Right lobe of liver (tissue), 6 donors: ENCODE results near the gene IL15RA. TPM values are rescaled to one million over a fixed set of nuclear protein-coding genes. Genes with fewer than 3 reads are reported as not detected.

ENCODE experiments used
- ATAC-seq, 4 donors: fragments of 200-7000 bp; cut with Tn5 transposase; one replicate each; pipeline ENCODE4 v1.9.1; 2020; ENCODE audit warnings: mild to moderate bottlenecking in 4 of 4, moderate library complexity in 4 of 4
- DNase-seq, 3 donors: peaks; one replicate each; pipeline ENCODE4 v3.0.0-alpha.2; 2020
- H3K27ac ChIP-seq, 3 donors: fragments of 200-600 bp; one replicate each; pipeline ENCODE4 v1.8.0; 2022
- H3K27me3 ChIP-seq, 2 donors: fragments of 200-600 bp; one replicate each; pipeline ENCODE4 v1.8.0; 2022
- H3K36me3 ChIP-seq, 4 donors: fragments of 200-600 bp; sonication (generic) in 1 of 4; one replicate each; pipeline versions ENCODE4 v1.5.1 to v1.8.0; 2017 to 2022; ENCODE audit warnings: control low read depth in 1 of 4
- H3K4me1 ChIP-seq, 4 donors: fragments of 200-600 bp; sonication (generic) in 1 of 4; one replicate each; pipeline versions ENCODE4 v1.5.1 to v1.8.0; 2017 to 2022; ENCODE audit warnings: control low read depth in 1 of 4
- H3K4me3 ChIP-seq, 3 donors: fragments of 200-600 bp; one replicate each; pipeline ENCODE4 v1.8.0; 2022
- H3K9me3 ChIP-seq, 4 donors: fragments of 200-600 bp; sonication (generic) in 1 of 4; one replicate each; pipeline versions ENCODE4 v1.5.1 to v1.8.0; 2017 to 2022; ENCODE audit warnings: control low read depth in 1 of 4
- POLR2A ChIP-seq: fragments of 450-650 bp; IDR thresholded peaks from one replicate; pipeline ENCODE4 v1.6.1; 2017; ENCODE audit warnings: antibody characterized with exemption, mild to moderate bottlenecking
- WGBS: methylation state at CpG from one replicate; pipeline ENCODE4 v1.1.6; 2018; ENCODE audit warnings: low coverage, low lambda C conversion rate; ENCODE audit not compliant: insufficient coverage; ENCODE audit errors: missing lambda C conversion rate; 5-methylcytosine and 5-hydroxymethylcytosine counted together
- intact Hi-C, 2 donors: fragments of 100-400 bp; cut with DNase I; formaldehyde crosslinking; loops; one replicate each; pipeline versions ENCODE4 v1.11.2 to v1.14.1; 2022
- total RNA-seq, 6 experiments: library from RNA; depleted of rRNA in 2 of 6; stranded (reverse); fragments of >200 nt in 2 of 6; fragmentation: NEBNext Ultra II Directional in 3 of 6; extraction: Animal tissue kit (Norgen Biotek cat#: 25700) in 3 of 6; gene quantifications; one replicate each; pipeline versions ENCODE4 v1.1.0 to v1.2.4, GENCODE V29; 2016 to 2023
- TF ChIP-seq, protein P1 (sequence below), 4 donors: fragments of 200-600 bp in 3 of 4; fragments of 450-650 bp in 1 of 4; IDR thresholded peaks; one replicate each; pipeline versions ENCODE4 v1.5.1 to v1.8.0; 2016 to 2022; ENCODE audit warnings: antibody characterized with exemption in 4 of 4, mild to moderate bottlenecking in 2 of 4
- donor health status: DM: no; HTN: yes; CAD: no.
- donor health status: DM: no; HTN: no; CAD: no.
- donor health status: DM: no; HTN: no; CAD: no.
- donor health status: DM: no; HTN: yes; CAD: no.
- donor health status: DM: no; HTN: yes; CAD: no.

The IL15RA gene
- total RNA-seq, 6 experiments from 2014 or later, result 6.2 to 42.7 (median 13.3) TPM

DNA sequence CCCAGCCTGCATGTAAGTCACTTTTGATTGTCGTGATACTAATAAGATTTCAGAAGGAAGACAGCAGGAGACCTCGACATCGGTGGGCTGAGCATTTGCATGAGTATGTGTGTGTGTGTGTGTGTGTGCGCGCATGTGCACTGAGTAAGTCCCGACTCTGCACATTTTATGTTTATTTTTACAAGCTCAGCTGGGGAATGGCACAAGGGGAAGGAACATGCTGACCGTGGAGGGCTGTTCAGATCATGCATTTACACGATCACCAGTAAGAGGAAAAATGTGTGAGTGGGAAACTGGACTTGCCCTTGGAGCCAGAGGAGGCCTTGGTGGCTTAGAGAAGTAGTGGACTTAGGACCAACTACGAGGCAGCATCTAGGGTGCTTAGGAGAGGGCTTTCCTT, 43.5 kb upstream of the IL15RA start:
- DNase-seq (no peak), ATAC-seq (peak in 2 of 4 donors; percentile 12 to 56)
- Histone ChIP-seq H3K27ac (no peak overlapping the region), H3K27me3 (no peaks in the 10 kb centered on the region), H3K36me3 (no peaks in the 10 kb centered on the region), H3K9me3 (no peaks in the 10 kb centered on the region), H3K4me3 (no peak overlapping the region), H3K4me1 (no peaks in the 10 kb centered on the region)
- WGBS, result 72% methylated on average over 9 of the region's 9 CpGs
- intact Hi-C loops, result no loop called here
- TF ChIP-seq, protein P1, sequence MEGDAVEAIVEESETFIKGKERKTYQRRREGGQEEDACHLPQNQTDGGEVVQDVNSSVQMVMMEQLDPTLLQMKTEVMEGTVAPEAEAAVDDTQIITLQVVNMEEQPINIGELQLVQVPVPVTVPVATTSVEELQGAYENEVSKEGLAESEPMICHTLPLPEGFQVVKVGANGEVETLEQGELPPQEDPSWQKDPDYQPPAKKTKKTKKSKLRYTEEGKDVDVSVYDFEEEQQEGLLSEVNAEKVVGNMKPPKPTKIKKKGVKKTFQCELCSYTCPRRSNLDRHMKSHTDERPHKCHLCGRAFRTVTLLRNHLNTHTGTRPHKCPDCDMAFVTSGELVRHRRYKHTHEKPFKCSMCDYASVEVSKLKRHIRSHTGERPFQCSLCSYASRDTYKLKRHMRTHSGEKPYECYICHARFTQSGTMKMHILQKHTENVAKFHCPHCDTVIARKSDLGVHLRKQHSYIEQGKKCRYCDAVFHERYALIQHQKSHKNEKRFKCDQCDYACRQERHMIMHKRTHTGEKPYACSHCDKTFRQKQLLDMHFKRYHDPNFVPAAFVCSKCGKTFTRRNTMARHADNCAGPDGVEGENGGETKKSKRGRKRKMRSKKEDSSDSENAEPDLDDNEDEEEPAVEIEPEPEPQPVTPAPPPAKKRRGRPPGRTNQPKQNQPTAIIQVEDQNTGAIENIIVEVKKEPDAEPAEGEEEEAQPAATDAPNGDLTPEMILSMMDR (IDR thresholded peaks at IDR 0.05), result no peak

DNA sequence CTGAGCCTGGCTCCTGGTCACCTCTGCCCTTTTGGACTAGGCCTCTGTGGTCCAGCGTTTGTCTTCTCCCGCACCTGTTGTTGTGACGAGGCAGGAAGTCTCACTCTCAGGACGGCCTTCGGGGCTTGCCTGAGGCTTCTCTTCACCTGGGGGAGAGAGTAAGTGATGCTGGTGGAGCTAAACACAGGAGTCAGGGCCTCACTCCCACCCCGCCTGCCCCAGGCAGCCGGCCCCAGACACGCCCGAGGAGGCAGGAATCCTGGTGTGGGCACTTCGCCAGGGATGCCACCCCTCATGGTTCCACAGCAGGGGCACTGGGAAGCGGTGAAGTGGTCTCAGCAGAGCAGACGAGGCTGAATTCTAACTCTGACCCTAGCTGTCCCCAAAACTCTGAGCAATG, 42.5 kb upstream of the IL15RA start:
- TF ChIP-seq, protein P1 (IDR thresholded peaks at IDR 0.05), result no peak
- TF ChIP-seq POLR2A, result no peak
- no peaks in the 10 kb centered on the region for H3K9me3 ChIP-seq
- ATAC-seq (no peak), DNase-seq (no peak)
- intact Hi-C loops, result no loop called here
- H3K27ac ChIP-seq, result no peak overlapping the region
- no peak overlapping the region for H3K4me3 ChIP-seq
- no peaks in the 10 kb centered on the region for H3K27me3 ChIP-seq
- no peaks in the 10 kb centered on the region for H3K4me1 ChIP-seq
- no peaks in the 10 kb centered on the region for H3K36me3 ChIP-seq
- WGBS, result 64% methylated on average over 2 of the region's 12 CpGs

DNA sequence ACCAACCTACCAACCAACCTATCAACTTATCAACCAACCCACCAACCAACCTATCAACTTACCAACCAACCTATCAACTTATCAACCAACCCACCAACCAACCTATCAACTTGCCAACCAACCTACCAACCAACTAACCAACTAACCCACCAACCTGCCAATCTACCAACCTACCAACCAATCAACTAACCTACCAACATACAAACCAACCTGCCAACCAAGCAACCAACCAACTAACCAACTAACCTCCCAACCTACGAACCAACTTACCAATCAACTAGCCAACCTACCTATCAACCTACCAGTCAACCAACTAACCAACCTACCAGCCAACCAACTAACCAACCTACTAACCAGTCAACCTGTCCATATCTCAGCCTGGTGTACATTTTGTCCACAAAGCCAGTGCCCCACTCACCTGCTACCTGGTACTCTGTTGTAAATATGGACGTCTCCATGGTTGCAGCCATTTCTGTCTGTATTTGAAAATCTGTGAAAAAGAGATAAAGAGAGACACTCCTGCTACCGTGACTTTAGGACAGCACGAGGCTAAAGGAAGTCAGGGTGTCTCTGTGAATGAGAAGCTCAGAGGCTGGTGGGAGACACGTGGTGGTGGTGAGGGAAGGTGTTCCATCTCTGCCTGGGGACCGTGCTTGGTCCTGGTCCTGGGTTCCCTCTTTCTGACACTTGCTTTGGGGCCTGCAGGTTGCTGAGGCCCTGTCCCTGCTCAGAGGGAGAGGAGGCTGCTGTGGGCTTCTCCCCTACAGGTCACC, 41.9 kb upstream of the IL15RA start:
- Histone ChIP-seq H3K4me1 (peaks cover 0 to 1% (median 0%) of the 10 kb centered on the region in 4 donors), H3K9me3 (no peaks in the 10 kb centered on the region), H3K27me3 (no peaks in the 10 kb centered on the region), H3K27ac (peak overlapping the region in 1 of 3 donors; percentile 13), H3K36me3 (no peaks in the 10 kb centered on the region), H3K4me3 (no peak overlapping the region)
- TF ChIP-seq, protein P1 (IDR thresholded peaks at IDR 0.05), result no peak
- WGBS, result 67% methylated on average over 4 of the region's 6 CpGs
- ATAC-seq, result no peak
- no peak for DNase-seq
- intact Hi-C loops, result no loop called here

DNA sequence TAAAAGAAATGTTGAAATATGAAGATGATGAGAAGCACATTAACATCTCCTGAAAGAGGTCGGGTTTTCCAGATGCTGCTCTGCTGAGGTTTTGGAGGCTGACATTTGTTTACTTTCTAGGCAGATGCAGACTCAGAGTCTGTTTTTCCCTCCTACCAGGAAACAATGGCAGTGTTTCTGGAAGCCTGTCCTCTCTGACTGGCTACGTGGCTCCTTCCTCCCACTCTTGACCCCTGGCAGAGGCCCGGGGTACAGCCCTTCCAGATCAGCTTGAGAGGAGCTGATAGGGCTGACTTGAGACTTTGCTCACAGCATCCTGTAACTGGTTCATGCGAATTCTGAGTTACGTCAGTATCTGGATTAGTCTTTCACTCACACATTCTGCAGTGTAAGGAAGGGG, 41.1 kb upstream of the IL15RA start:
- peaks cover 0 to 7% (median 0%) of the 10 kb centered on the region in 4 donors for H3K4me1 ChIP-seq
- WGBS, result 46% methylated on average over 4 of the region's 5 CpGs
- peak in 1 of 3 donors; percentile 42 for DNase-seq

More for the DNA sequence above, 41.1 kb upstream of the IL15RA start:
- Histone ChIP-seq H3K27me3 (no peaks in the 10 kb centered on the region), H3K36me3 (no peaks in the 10 kb centered on the region), H3K4me3 (no peak overlapping the region), H3K27ac (peak overlapping the region in 2 of 3 donors; percentile 13 to 70), H3K9me3 (no peaks in the 10 kb centered on the region)
- TF ChIP-seq POLR2A, result no peak
- TF ChIP-seq, protein P1 (IDR thresholded peaks at IDR 0.05), result no peak
- peak; percentile 51 to 74 (median 68) for ATAC-seq
- intact Hi-C loops, result no loop called here
